ENCODE measurements around the gene TRIM29. TPM values are rescaled to one million over a fixed set of nuclear protein-coding genes. Genes with fewer than 3 reads are reported as not detected.
"Not testable (repeated sequence)": the region's sequence is repeated elsewhere in the genome, so short reads cannot be mapped to it uniquely, and the experiment has no call there.

Gene TRIM29
- total and polyA plus RNA-seq, 2 donors: 19.4 to 92.0 TPM

DNA sequence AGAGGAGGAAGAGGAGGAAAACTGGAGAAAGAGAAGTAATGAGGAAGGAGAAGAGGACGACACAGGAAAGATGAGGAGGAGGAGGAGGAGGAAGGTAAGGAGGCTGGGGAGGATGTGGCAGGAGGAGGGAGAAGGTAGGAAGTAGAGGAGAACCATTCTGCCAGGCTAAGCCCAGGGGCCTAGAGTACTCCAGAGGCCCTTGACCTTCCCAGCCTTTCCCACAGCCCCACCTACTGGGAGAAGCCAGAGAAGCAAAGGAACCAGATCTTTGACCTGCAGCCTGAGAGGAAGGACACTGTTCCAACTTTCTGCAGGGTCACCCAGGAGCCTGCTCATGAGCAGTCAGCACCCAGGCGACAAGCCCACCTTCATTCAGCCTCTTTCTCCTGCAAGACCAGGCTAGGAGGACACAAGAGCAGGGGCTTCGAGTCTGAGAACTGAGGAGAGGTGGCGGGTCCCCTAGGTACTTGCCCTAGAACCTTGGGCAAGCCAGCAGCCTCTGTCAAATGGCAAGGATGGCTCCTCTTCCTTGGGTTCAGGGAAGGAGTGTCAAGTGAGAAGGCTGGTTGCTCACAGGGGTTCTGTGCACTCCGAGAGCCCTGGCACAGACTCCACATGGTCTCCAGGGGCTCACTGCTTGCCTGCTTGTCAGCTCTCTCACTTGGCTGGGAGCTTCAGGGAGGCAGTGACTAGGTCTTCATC lies 45.0 kb upstream of the TRIM29 start:
- no peaks in the 10 kb centered on the region for H3K27me3 ChIP-seq (ENCODE audit: control insufficient read depth in 2 of 2, insufficient read depth in 1 of 2, low read length in 1 of 2)
- H3K9me3 ChIP-seq (ENCODE audit: control insufficient read depth in 2 of 2, insufficient read depth in 1 of 2, low read length in 1 of 2): no peaks in the 10 kb centered on the region
- WGBS: 91% methylated on average over 5 of the region's 5 CpGs
- H3K4me3 ChIP-seq (ENCODE audit: low read length in 2 of 2): no peak overlapping the region
- peaks cover 0 to 3% of the 10 kb centered on the region in 2 donors for H3K4me1 ChIP-seq (ENCODE audit: control insufficient read depth in 2 of 2, insufficient read depth in 2 of 2, low read length in 2 of 2)
- no peaks in the 10 kb centered on the region for H3K36me3 ChIP-seq (ENCODE audit: control insufficient read depth in 2 of 2, insufficient read depth in 2 of 2, low read length in 1 of 2)
- no peak for DNase-seq (ENCODE audit: low read depth in 6 of 9, low spot score in 9 of 9)
- H3K27ac ChIP-seq (ENCODE audit: low read depth in 1 of 2, low read length in 1 of 2): no peak overlapping the region

DNA sequence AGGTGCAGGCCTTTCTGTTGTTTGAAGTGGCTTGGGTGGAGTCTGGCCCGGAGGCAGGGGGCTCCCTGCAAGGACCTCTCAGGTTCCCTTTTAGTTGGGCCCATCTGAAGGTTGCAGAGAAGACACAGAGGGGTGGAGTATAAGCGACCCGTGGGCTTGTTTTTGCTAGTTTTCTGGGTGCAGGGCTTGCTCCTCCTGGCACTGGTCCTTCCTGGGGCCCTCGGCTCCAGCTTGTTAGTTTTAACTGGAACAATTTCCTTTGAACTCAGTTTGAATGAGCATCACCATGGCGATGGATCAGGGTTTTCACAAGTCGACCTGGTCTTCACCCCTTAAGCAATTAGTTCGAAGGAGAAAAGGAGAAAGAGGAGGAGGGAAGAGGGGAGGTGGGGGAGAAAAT lies 44.5 kb upstream of the TRIM29 start:
- no peak for DNase-seq (ENCODE audit: low read depth in 6 of 9, low spot score in 9 of 9)
- H3K4me1 ChIP-seq (ENCODE audit: control insufficient read depth in 2 of 2, insufficient read depth in 2 of 2, low read length in 2 of 2): peaks cover 0 to under 1% of the 10 kb centered on the region in 2 donors
- no peaks in the 10 kb centered on the region for H3K36me3 ChIP-seq (ENCODE audit: control insufficient read depth in 2 of 2, insufficient read depth in 2 of 2, low read length in 1 of 2)
- no peaks in the 10 kb centered on the region for H3K27me3 ChIP-seq (ENCODE audit: control insufficient read depth in 2 of 2, insufficient read depth in 1 of 2, low read length in 1 of 2)
- WGBS: 79% methylated on average over 7 of the region's 7 CpGs
- H3K9me3 ChIP-seq (ENCODE audit: control insufficient read depth in 2 of 2, insufficient read depth in 1 of 2, low read length in 1 of 2): no peaks in the 10 kb centered on the region
- H3K27ac ChIP-seq (ENCODE audit: low read depth in 1 of 2, low read length in 1 of 2): no peak overlapping the region
- no peak overlapping the region for H3K4me3 ChIP-seq (ENCODE audit: low read length in 2 of 2)

DNA sequence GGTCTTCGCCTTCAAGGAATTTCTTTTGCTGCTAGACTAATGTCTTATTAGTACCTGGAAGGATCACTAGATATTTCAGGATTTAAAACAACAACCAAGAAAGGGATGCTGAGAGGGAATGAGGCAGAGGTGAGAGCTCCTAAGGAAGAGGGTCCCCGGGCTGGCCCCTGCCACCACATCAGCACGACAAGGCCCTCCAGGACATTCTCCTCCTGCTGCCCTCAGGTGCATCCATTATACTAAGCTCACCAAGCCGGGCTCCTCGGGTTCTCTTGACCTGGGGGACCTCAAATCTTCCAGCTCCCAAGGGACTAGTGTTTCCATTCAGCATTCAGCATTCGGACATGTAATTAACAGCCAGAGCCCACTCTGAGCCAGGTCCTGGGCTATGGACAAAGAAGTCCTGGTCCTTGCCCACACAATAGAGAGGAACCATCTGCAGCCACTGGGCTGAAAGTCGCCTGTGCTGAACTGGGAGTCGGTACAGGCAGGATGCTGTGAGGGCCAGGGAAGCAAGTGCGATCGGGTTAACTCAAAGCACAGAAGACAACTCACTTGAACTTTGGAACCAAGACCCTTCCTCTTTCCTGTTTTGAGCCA lies 43.6 kb upstream of the TRIM29 start:
- no peaks in the 10 kb centered on the region for H3K36me3 ChIP-seq (ENCODE audit: control insufficient read depth in 2 of 2, insufficient read depth in 2 of 2, low read length in 1 of 2)
- no peak for DNase-seq (ENCODE audit: low read depth in 6 of 9, low spot score in 9 of 9)
- no peaks in the 10 kb centered on the region for H3K4me1 ChIP-seq (ENCODE audit: control insufficient read depth in 2 of 2, insufficient read depth in 2 of 2, low read length in 2 of 2)
- no peaks in the 10 kb centered on the region for H3K9me3 ChIP-seq (ENCODE audit: control insufficient read depth in 2 of 2, insufficient read depth in 1 of 2, low read length in 1 of 2)
- no peaks in the 10 kb centered on the region for H3K27me3 ChIP-seq (ENCODE audit: control insufficient read depth in 2 of 2, insufficient read depth in 1 of 2, low read length in 1 of 2)
- WGBS: 94% methylated on average over 10 of the region's 10 CpGs
- no peak overlapping the region for H3K4me3 ChIP-seq (ENCODE audit: low read length in 2 of 2)
- no peak overlapping the region for H3K27ac ChIP-seq (ENCODE audit: low read depth in 1 of 2, low read length in 1 of 2)

DNA sequence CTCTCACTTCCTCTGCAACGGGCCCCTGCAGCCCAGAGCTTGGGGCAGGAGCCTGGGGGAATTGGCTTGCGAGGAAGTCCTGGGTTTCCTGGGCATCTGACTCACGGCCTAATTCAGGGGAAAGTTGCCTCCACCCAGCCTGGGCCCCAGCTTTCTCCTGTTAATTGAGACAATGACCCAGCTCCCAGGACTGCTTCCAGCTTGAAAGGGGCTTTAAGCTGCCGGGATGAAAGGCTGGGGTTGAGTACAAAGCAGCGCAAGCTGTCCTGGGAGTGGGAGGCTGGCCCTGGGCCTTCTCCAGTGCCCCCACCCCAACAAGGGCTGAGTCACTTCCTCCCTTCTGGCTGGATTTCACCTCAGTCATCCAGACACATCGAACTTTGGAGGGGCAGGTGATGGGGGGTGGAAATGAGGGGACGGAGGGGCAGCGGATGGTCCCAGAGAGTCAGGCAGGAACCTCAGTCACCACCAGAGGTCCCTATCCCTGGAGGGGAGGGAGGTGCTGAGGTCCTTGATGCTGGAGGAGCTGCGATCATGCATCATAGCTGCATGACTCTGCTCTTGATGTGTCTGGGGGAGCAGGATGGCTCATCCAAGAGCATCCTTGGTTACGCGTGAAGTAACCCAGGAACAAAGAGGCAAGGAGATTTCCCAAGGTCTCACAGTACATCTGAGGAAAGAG lies 42.8 kb upstream of the TRIM29 start:
- no peaks in the 10 kb centered on the region for H3K4me1 ChIP-seq (ENCODE audit: control insufficient read depth in 2 of 2, insufficient read depth in 2 of 2, low read length in 2 of 2)

DNA sequence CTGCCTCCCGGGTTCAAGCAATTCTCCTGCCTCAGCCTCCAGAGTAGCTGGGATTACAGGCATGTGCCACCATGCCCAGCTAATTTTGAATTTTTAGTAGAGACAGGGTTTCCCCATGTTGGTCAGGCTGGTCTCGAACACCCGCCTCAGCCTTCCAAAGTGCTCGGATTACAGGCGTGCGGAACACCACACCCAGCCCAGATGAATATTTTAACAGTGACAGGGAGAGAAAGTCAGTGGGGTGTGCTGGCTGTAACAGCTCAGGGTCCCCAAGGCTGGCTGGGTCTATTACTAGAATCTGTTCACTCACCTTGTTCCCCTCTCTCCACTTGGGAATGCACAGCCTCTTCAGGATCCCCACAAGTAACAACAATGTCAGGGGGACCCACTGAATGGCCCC lies 42.1 kb upstream of the TRIM29 start:
- H3K4me1 ChIP-seq (ENCODE audit: control insufficient read depth in 2 of 2, insufficient read depth in 2 of 2, low read length in 2 of 2); DNase-seq (ENCODE audit: low read depth in 6 of 9, low spot score in 9 of 9); H3K27ac ChIP-seq (ENCODE audit: low read depth in 1 of 2, low read length in 1 of 2); H3K9me3 ChIP-seq (ENCODE audit: control insufficient read depth in 2 of 2, insufficient read depth in 1 of 2, low read length in 1 of 2); H3K27me3 ChIP-seq (ENCODE audit: control insufficient read depth in 2 of 2, insufficient read depth in 1 of 2, low read length in 1 of 2); H3K36me3 ChIP-seq (ENCODE audit: control insufficient read depth in 2 of 2, insufficient read depth in 2 of 2, low read length in 1 of 2); H3K4me3 ChIP-seq (ENCODE audit: low read length in 2 of 2): not testable (repeated sequence)
- 95% methylated on average over 6 of the region's 6 CpGs for WGBS

More for the DNA sequence above, 42.8 kb upstream of the TRIM29 start:
- 69% methylated on average over 11 of the region's 11 CpGs for WGBS
- H3K27ac ChIP-seq (ENCODE audit: low read depth in 1 of 2, low read length in 1 of 2): no peak overlapping the region
- no peak for DNase-seq (ENCODE audit: low read depth in 6 of 9, low spot score in 9 of 9)
- no peaks in the 10 kb centered on the region for H3K27me3 ChIP-seq (ENCODE audit: control insufficient read depth in 2 of 2, insufficient read depth in 1 of 2, low read length in 1 of 2)
- no peak overlapping the region for H3K4me3 ChIP-seq (ENCODE audit: low read length in 2 of 2)
- H3K36me3 ChIP-seq (ENCODE audit: control insufficient read depth in 2 of 2, insufficient read depth in 2 of 2, low read length in 1 of 2): no peaks in the 10 kb centered on the region
- H3K9me3 ChIP-seq (ENCODE audit: control insufficient read depth in 2 of 2, insufficient read depth in 1 of 2, low read length in 1 of 2): no peaks in the 10 kb centered on the region

DNA sequence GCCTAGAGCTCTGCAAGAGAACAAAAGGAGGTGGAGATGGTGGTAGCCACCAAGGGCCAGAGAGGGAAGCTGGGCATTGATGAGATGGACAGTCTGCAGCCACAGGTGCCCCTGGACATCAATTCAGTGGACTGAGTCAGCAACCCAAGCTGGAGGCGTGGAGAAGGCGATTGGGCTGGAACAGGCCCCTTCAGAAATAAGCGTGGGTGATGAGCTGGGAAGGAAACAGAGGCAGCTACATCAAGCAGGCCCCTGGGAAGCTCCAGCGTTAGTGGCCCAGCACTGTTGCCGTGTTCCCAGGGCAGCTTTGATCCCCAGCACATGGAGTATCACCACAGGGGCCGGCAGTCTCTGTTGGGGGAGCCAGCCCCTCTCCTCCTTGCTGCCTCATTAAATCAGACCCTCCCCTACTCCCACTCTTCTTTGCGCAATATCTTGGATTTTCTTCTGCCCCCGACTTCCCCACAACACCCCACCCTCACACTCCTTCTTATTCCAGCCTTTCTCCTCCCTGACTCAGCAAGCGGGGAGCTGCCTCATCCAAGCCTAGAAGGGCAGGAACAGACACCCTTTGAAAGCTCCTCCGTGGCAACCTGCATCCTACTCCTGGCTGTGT lies 41.3 kb upstream of the TRIM29 start:
- no peaks in the 10 kb centered on the region for H3K9me3 ChIP-seq (ENCODE audit: control insufficient read depth in 2 of 2, insufficient read depth in 1 of 2, low read length in 1 of 2)
- no peak overlapping the region for H3K4me3 ChIP-seq (ENCODE audit: low read length in 2 of 2)
- DNase-seq (ENCODE audit: low read depth in 6 of 9, low spot score in 9 of 9): no peak
- WGBS: 94% methylated on average over 10 of the region's 10 CpGs
- H3K36me3 ChIP-seq (ENCODE audit: control insufficient read depth in 2 of 2, insufficient read depth in 2 of 2, low read length in 1 of 2): no peaks in the 10 kb centered on the region
- H3K27me3 ChIP-seq (ENCODE audit: control insufficient read depth in 2 of 2, insufficient read depth in 1 of 2, low read length in 1 of 2): no peaks in the 10 kb centered on the region
- H3K4me1 ChIP-seq (ENCODE audit: control insufficient read depth in 2 of 2, insufficient read depth in 2 of 2, low read length in 2 of 2): no peaks in the 10 kb centered on the region
- no peak overlapping the region for H3K27ac ChIP-seq (ENCODE audit: low read depth in 1 of 2, low read length in 1 of 2)

DNA sequence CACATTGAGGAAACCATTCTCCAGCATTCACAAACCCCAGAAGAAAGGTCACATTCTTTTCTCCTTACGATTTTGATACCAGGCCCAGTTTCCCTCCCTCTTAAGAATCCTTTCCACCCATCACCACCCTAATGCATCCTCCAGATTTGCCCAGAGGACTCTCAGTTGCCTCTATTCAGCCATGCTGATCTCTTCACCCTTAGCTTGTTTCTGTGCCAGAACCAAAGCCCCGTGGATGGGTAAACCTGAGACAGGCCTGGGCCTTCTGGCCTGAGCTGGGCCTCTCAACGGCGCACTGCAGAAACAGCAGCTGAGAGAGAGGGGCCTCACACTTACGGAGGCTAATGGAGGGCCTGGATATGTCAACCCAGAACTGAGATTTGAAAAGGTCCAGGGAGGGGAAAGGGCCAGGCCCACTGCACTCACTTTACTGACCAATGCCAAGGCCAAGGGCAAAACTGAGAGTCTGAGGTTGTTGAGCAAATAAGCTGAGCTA lies 40.7 kb upstream of the TRIM29 start:
- Histone ChIP-seq H3K9me3 (ENCODE audit: control insufficient read depth in 2 of 2, insufficient read depth in 1 of 2, low read length in 1 of 2) (no peaks in the 10 kb centered on the region), H3K36me3 (ENCODE audit: control insufficient read depth in 2 of 2, insufficient read depth in 2 of 2, low read length in 1 of 2) (no peaks in the 10 kb centered on the region), H3K27me3 (ENCODE audit: control insufficient read depth in 2 of 2, insufficient read depth in 1 of 2, low read length in 1 of 2) (peaks cover 0 to 3% of the 10 kb centered on the region in 2 donors), H3K27ac (ENCODE audit: low read depth in 1 of 2, low read length in 1 of 2) (no peak overlapping the region), H3K4me3 (ENCODE audit: low read length in 2 of 2) (no peak overlapping the region), H3K4me1 (ENCODE audit: control insufficient read depth in 2 of 2, insufficient read depth in 2 of 2, low read length in 2 of 2) (no peaks in the 10 kb centered on the region)
- no peak for DNase-seq (ENCODE audit: low read depth in 6 of 9, low spot score in 9 of 9)
- 95% methylated on average over 5 of the region's 5 CpGs for WGBS

DNA sequence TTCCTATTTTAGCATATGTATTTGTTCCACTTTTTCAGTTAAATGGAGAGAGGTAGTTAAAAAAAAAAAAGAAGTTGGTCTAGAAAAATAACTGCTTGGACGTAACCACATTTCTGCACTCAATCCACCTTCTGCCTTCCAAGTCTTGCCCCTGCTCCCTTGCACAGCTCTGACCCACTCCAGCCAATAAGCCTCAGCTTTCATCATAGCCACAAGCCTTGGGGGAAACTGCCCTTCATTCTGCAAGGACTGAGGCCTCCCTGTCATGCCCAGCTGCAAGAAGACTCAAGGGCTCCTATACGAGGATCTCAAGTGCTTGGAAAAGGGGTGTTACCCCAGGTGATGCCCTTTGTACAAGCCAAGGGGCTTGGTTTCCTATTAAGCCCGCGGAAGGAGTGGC lies 37.0 kb upstream of the TRIM29 start:
- no peak overlapping the region for H3K4me3 ChIP-seq (ENCODE audit: low read length in 2 of 2)
- no peaks in the 10 kb centered on the region for H3K4me1 ChIP-seq (ENCODE audit: control insufficient read depth in 2 of 2, insufficient read depth in 2 of 2, low read length in 2 of 2)
- no peak for DNase-seq (ENCODE audit: low read depth in 6 of 9, low spot score in 9 of 9)
- H3K36me3 ChIP-seq (ENCODE audit: control insufficient read depth in 2 of 2, insufficient read depth in 2 of 2, low read length in 1 of 2): no peaks in the 10 kb centered on the region
- no peaks in the 10 kb centered on the region for H3K9me3 ChIP-seq (ENCODE audit: control insufficient read depth in 2 of 2, insufficient read depth in 1 of 2, low read length in 1 of 2)
- H3K27ac ChIP-seq (ENCODE audit: low read depth in 1 of 2, low read length in 1 of 2): no peak overlapping the region
- peaks cover 9 to 41% of the 10 kb centered on the region in 2 donors for H3K27me3 ChIP-seq (ENCODE audit: control insufficient read depth in 2 of 2, insufficient read depth in 1 of 2, low read length in 1 of 2)
- WGBS: 89% methylated on average over 4 of the region's 4 CpGs

DNA sequence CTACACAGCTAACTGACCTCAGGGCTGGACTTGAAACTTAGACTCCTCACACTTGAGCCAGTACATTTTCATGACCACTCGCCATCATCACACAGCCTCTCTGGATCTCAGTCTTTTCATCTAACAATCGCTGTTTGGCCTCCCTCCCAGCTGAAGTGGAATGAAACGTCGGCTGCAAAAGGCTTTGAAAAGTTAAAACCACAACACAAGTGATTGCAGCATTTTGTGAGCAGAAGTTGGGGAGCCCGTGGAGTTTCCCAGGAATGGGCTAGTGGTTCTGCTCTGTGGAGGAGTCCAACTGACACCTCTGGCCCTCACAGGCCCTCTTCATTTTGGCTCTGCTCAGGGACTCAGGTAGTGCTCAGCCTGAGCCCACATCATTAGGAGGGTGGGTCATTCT lies 35.9 kb upstream of the TRIM29 start:
- no peak for DNase-seq (ENCODE audit: low read depth in 6 of 9, low spot score in 9 of 9)
- Histone ChIP-seq H3K27me3 (ENCODE audit: control insufficient read depth in 2 of 2, insufficient read depth in 1 of 2, low read length in 1 of 2) (peaks cover 10 to 51% of the 10 kb centered on the region in 2 donors), H3K4me1 (ENCODE audit: control insufficient read depth in 2 of 2, insufficient read depth in 2 of 2, low read length in 2 of 2) (peaks cover 0 to 1% of the 10 kb centered on the region in 2 donors), H3K4me3 (ENCODE audit: low read length in 2 of 2) (no peak overlapping the region), H3K36me3 (ENCODE audit: control insufficient read depth in 2 of 2, insufficient read depth in 2 of 2, low read length in 1 of 2) (no peaks in the 10 kb centered on the region), H3K9me3 (ENCODE audit: control insufficient read depth in 2 of 2, insufficient read depth in 1 of 2, low read length in 1 of 2) (no peaks in the 10 kb centered on the region), H3K27ac (ENCODE audit: low read depth in 1 of 2, low read length in 1 of 2) (no peak overlapping the region)
- WGBS: 68% methylated on average over 5 of the region's 5 CpGs

Data from thymus (tissue), 11 donors.